ENCODE measurements around the gene OR4N2.

DNA sequence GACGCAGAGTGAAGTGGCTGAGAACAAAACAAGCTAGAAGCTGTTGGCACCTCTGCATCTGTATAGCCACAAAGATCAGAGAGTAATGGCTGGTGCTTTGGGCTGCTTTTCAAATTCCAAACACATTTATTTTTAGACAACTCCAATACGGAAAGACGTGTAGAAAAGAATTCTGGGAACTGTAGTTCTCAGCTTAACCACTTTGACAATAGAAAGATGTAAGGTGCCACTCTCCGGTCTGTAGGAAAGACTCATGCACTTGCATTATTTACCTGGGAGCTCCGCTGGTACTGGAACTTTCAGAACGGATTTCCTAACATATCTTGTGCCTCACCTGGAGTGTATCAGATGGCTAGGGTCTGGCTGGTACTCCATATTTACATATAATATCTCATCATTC lies 69.6 kb downstream of the OR4N2 start:
- no peak for TF ChIP-seq CTCF (IDR thresholded peaks at IDR 0.05; ENCODE audit: low read length)
- TF ChIP-seq EZH2 (IDR thresholded peaks at IDR 0.05; ENCODE audit: borderline replicate concordance, low read length), result no peak
